ENCODE results near the gene PSD2. TPM values are rescaled to one million over a fixed set of nuclear protein-coding genes. Genes with fewer than 3 reads are reported as not detected.
A peak's percentile ranks its signal among the peaks of the same experiment; 100 is the strongest.

The PSD2 gene
- total RNA-seq, 1 donor from 2014 or later, result 0.68 TPM

- Mint-ChIP-seq H3K27me3 (ENCODE audit: low read depth) (peaks cover 20% of the 10 kb centered on the region), H3K4me1 (peaks cover 25% of the 10 kb centered on the region), H3K27ac (ENCODE audit: unreplicated experiment) (no peak overlapping the region), H3K4me3 (no peak overlapping the region), H3K36me3 (ENCODE audit: low read depth) (no peaks in the 10 kb centered on the region), H3K9me3 (no peaks in the 10 kb centered on the region)
- no peak for TF ChIP-seq CTCF (conservative IDR thresholded peaks at IDR 0.05)
- no peak for DNase-seq (ENCODE audit: low read depth, low spot score)
These were observed 27.6 kb upstream of the PSD2 start for GRCh38 chr5:139767960-139768359.

GRCh38 chr5:139768807-139769465 is 26.7 kb upstream of the PSD2 start:
- H3K9me3 Mint-ChIP-seq, result no peaks in the 10 kb centered on the region
- no peak for DNase-seq (ENCODE audit: low read depth, low spot score)
- H3K27me3 Mint-ChIP-seq (ENCODE audit: low read depth), result peaks cover 15% of the 10 kb centered on the region
- H3K4me1 Mint-ChIP-seq, result peaks cover 16% of the 10 kb centered on the region
- no peak overlapping the region for H3K4me3 Mint-ChIP-seq
- peak overlapping the region; percentile 50 for H3K27ac Mint-ChIP-seq (ENCODE audit: unreplicated experiment)
- no peaks in the 10 kb centered on the region for H3K36me3 Mint-ChIP-seq (ENCODE audit: low read depth)
- TF ChIP-seq CTCF (conservative IDR thresholded peaks at IDR 0.05), result no peak

GRCh38 chr5:139769477-139769876 is 26.1 kb upstream of the PSD2 start:
- no peak for DNase-seq (ENCODE audit: low read depth, low spot score)
- H3K4me1 Mint-ChIP-seq, result peaks cover 17% of the 10 kb centered on the region
- no peaks in the 10 kb centered on the region for H3K9me3 Mint-ChIP-seq
- H3K4me3 Mint-ChIP-seq, result no peak overlapping the region
- peak overlapping the region; percentile 43 for H3K27ac Mint-ChIP-seq (ENCODE audit: unreplicated experiment)
- H3K36me3 Mint-ChIP-seq (ENCODE audit: low read depth), result no peaks in the 10 kb centered on the region
- TF ChIP-seq CTCF (conservative IDR thresholded peaks at IDR 0.05), result no peak
- peaks cover 13% of the 10 kb centered on the region for H3K27me3 Mint-ChIP-seq (ENCODE audit: low read depth)

- no peak for DNase-seq (ENCODE audit: low read depth, low spot score)
- H3K27ac Mint-ChIP-seq (ENCODE audit: unreplicated experiment), result no peak overlapping the region
- TF ChIP-seq CTCF (conservative IDR thresholded peaks at IDR 0.05), result no peak
- peaks cover 14% of the 10 kb centered on the region for H3K4me1 Mint-ChIP-seq
- no peaks in the 10 kb centered on the region for H3K36me3 Mint-ChIP-seq (ENCODE audit: low read depth)
- peaks cover 5% of the 10 kb centered on the region for H3K27me3 Mint-ChIP-seq (ENCODE audit: low read depth)
- no peak overlapping the region for H3K4me3 Mint-ChIP-seq
- H3K9me3 Mint-ChIP-seq, result no peaks in the 10 kb centered on the region
These were observed 24.9 kb upstream of the PSD2 start for GRCh38 chr5:139770722-139771121.

- Mint-ChIP-seq H3K4me1 (peaks cover 17% of the 10 kb centered on the region), H3K4me3 (no peak overlapping the region), H3K27ac (ENCODE audit: unreplicated experiment) (no peak overlapping the region), H3K36me3 (ENCODE audit: low read depth) (no peaks in the 10 kb centered on the region), H3K9me3 (no peaks in the 10 kb centered on the region), H3K27me3 (ENCODE audit: low read depth) (peaks cover 5% of the 10 kb centered on the region)
- no peak for TF ChIP-seq CTCF (conservative IDR thresholded peaks at IDR 0.05)
- DNase-seq (ENCODE audit: low read depth, low spot score), result no peak
These were observed 23.4 kb upstream of the PSD2 start for GRCh38 chr5:139772089-139772791.

Data from neural crest cell (in vitro differentiated cells).